Endothelial cell of umbilical vein (primary cell): ENCODE measurements around the gene PAPLN. TPM values are rescaled to one million over a fixed set of nuclear protein-coding genes. Genes with fewer than 3 reads are reported as not detected.

Source experiments
- BruUV-seq: library from RNA; stranded (reverse); fragments of 400-500 nt; replicated peaks from 2 replicates; lab custom pipeline; 2021; lab: Mats Ljungman, UMichigan
- CTCF ChIA-PET: fragments of 300-600, 350-600 bp; sonication (Branson Sonifier 250); formaldehyde crosslinking; loops from one replicate; lab custom pipeline; 2021; ENCODE audit warnings: antibody characterized with exemption, inconsistent platforms; lab: Charles Lee
- POLR2A ChIA-PET: fragments of 300-600, 350-600 bp; sonication (Branson Sonifier 250); formaldehyde crosslinking; loops from one replicate; lab custom pipeline; 2021; ENCODE audit warnings: antibody characterized with exemption, inconsistent platforms; lab: Charles Lee
- DNase-seq: peaks from one replicate; pipeline ENCODE4 v3.0.0-alpha.2; 2011; ENCODE audit warnings: low read depth, low spot score
- FAIRE-seq: peaks from 2 replicates; lab custom pipeline; 2011; peaks lifted over from hg19 to GRCh38; lab: Jason Lieb, UNC
- H2AFZ ChIP-seq: 2 replicates; pipeline ENCODE4 v1.6.0; 2012; ENCODE audit warnings: low read depth, low read length, control low read depth, inconsistent platforms
- H3K27ac ChIP-seq: 2 replicates; pipeline ENCODE4 v1.5.1; 2011; ENCODE audit warnings: low read depth, mild to moderate bottlenecking, control low read depth, low read length, moderate library complexity; ENCODE audit not compliant: insufficient read depth
- H3K27me3 ChIP-seq, 2 experiments: 2 replicates each; pipeline versions ENCODE4 v1.6.0 to v1.6.1; 2011; ENCODE audit warnings: low read length in 2 of 2, mixed read lengths in 1 of 2; ENCODE audit not compliant: control insufficient read depth in 2 of 2, insufficient read depth in 2 of 2
- H3K36me3 ChIP-seq, 2 experiments: 2 replicates in 1 of 2; 3 replicates in 1 of 2; pipeline ENCODE4 v1.5.1; 2011; ENCODE audit warnings: low read length in 2 of 2, mild to moderate bottlenecking in 1 of 2, moderate library complexity in 1 of 2; ENCODE audit not compliant: control insufficient read depth in 2 of 2, insufficient read depth in 2 of 2; ENCODE audit errors: extremely low read depth in 1 of 2
- H3K4me1 ChIP-seq: 3 replicates; pipeline ENCODE4 v1.5.1; 2011; ENCODE audit warnings: mild to moderate bottlenecking, low read length; ENCODE audit not compliant: control insufficient read depth, insufficient read depth; ENCODE audit errors: extremely low read depth
- H3K4me2 ChIP-seq: 2 replicates; pipeline ENCODE4 v1.6.1; 2011; ENCODE audit warnings: low read length, control low read depth, mixed read lengths; ENCODE audit not compliant: insufficient read depth
- H3K4me3 ChIP-seq, 3 experiments: fragments of 200-600 bp in 1 of 3; sonication (generic), shearing (Covaris generic) in 1 of 3; replicated peaks in 1 of 3; 2 replicates each; pipeline ENCODE4 v1.5.1; 2011 to 2016; ENCODE audit warnings: control low read depth in 3 of 3, low read length in 3 of 3, mild to moderate bottlenecking in 2 of 3, inconsistent platforms in 1 of 3, low read depth in 1 of 3, moderate library complexity in 1 of 3; ENCODE audit not compliant: insufficient read depth in 1 of 3
- H3K79me2 ChIP-seq: 2 replicates; pipeline ENCODE4 v1.6.0; 2012; ENCODE audit warnings: low read length, inconsistent platforms; ENCODE audit not compliant: control insufficient read depth, insufficient read depth
- H3K9ac ChIP-seq: replicated peaks from 2 replicates; pipeline ENCODE3; 2011; ENCODE audit warnings: low read length, control low read depth; ENCODE audit not compliant: insufficient read depth; ENCODE audit errors: extremely low read depth
- H3K9me1 ChIP-seq: replicated peaks from 3 replicates; pipeline ENCODE4 v1.6.0; 2011; ENCODE audit warnings: mild to moderate bottlenecking, low read length; ENCODE audit not compliant: control insufficient read depth, insufficient read depth; ENCODE audit errors: extremely low read depth
- H3K9me3 ChIP-seq: replicated peaks from 2 replicates; pipeline ENCODE4 v1.5.1; 2012; ENCODE audit warnings: low read length, inconsistent platforms; ENCODE audit not compliant: control insufficient read depth, insufficient read depth
- H4K20me1 ChIP-seq: replicated peaks from 2 replicates; pipeline ENCODE3; 2011; ENCODE audit warnings: mild to moderate bottlenecking, low read length; ENCODE audit not compliant: control insufficient read depth, insufficient read depth; ENCODE audit errors: extremely low read depth
- EZH2 ChIP-seq: IDR thresholded peaks from 2 replicates; pipeline ENCODE4 v1.6.1; 2012; ENCODE audit warnings: borderline replicate concordance, low read depth, mild to moderate bottlenecking, moderate library complexity, low read length, inconsistent platforms; ENCODE audit not compliant: severe bottlenecking
- FOS ChIP-seq: IDR thresholded peaks from 2 replicates; pipeline ENCODE4 v1.6.1; 2011; ENCODE audit warnings: mild to moderate bottlenecking, low read length, moderate library complexity, borderline replicate concordance; ENCODE audit not compliant: insufficient read depth
- GATA2 ChIP-seq: IDR thresholded peaks from 2 replicates; pipeline ENCODE4 v1.7.0; 2011; ENCODE audit warnings: low read depth, mild to moderate bottlenecking, moderate library complexity, mixed read lengths, low read length; ENCODE audit not compliant: insufficient read length, insufficient read depth
- JUN ChIP-seq: IDR thresholded peaks from 2 replicates; pipeline ENCODE4 v1.6.1; 2011; ENCODE audit warnings: borderline replicate concordance, low read depth; ENCODE audit not compliant: insufficient read length, insufficient read depth
- MAX ChIP-seq: IDR thresholded peaks from 2 replicates; pipeline ENCODE4 v1.6.1; 2011; ENCODE audit not compliant: insufficient read depth, insufficient read length
- MYC ChIP-seq: IDR thresholded peaks from one replicate; pipeline ENCODE4 v1.6.1; 2011; ENCODE audit warnings: mild to moderate bottlenecking, low read depth, low read length
- POLR2A ChIP-seq: IDR thresholded peaks from 2 replicates; pipeline ENCODE4 v1.6.1; 2012; ENCODE audit warnings: low read depth, mild to moderate bottlenecking, control low read depth, low read length
- POLR2AphosphoS5 ChIP-seq: IDR thresholded peaks from 2 replicates; pipeline ENCODE4 v1.6.1; 2012; ENCODE audit warnings: low read depth, mild to moderate bottlenecking, control low read depth, low read length, moderate library complexity; ENCODE audit not compliant: insufficient read depth
- dilution Hi-C: fragments of 300-500 bp; cut with MboI; formaldehyde crosslinking; loops from one replicate; pipeline ENCODE4 v1.15.0; 2019; ENCODE audit warnings: low sequenced_read_pairs; ENCODE audit not compliant: extremely low pct_ligation_motif_present
- intact Hi-C: fragments of 100-400 bp; cut with micrococcal nuclease; formaldehyde crosslinking; loops from one replicate; pipeline ENCODE4 v1.10.0; 2022
- polyA plus RNA-seq, 4 experiments: library from polyadenylated mRNA; depleted of rRNA in 3 of 4; stranded (reverse) in 3 of 4; unstranded in 1 of 4; fragments of >200 nt; gene quantifications; 2 replicates each; pipeline versions ENCODE4 v1.2.1 to v1.2.3, GENCODE V29; 2011 to 2012; ENCODE audit warnings: missing spikeins in 1 of 4
- total RNA-seq: library from RNA; stranded (reverse); gene quantifications from 2 replicates; pipeline ENCODE4 v1.2.3, GENCODE V29; 2021
- TF ChIP-seq, protein P1 (sequence below), 2 donors: IDR thresholded peaks; 1 replicate in 1 of 2; 2 replicates in 1 of 2; pipeline ENCODE4 v1.5.1; 2011; ENCODE audit warnings: low read length in 2 of 2, mild to moderate bottlenecking in 2 of 2, moderate library complexity in 2 of 2, control low read depth in 1 of 2, inconsistent platforms in 1 of 2, low read depth in 1 of 2; ENCODE audit not compliant: insufficient read depth in 1 of 2; ENCODE audit errors: extremely low read depth in 1 of 2

Gene PAPLN
- total and polyA plus RNA-seq, 2 donors (not counting 3 experiments of a cell fraction or from before 2014, with no cell fraction given) = 5.5 to 6.4 TPM

DNA sequence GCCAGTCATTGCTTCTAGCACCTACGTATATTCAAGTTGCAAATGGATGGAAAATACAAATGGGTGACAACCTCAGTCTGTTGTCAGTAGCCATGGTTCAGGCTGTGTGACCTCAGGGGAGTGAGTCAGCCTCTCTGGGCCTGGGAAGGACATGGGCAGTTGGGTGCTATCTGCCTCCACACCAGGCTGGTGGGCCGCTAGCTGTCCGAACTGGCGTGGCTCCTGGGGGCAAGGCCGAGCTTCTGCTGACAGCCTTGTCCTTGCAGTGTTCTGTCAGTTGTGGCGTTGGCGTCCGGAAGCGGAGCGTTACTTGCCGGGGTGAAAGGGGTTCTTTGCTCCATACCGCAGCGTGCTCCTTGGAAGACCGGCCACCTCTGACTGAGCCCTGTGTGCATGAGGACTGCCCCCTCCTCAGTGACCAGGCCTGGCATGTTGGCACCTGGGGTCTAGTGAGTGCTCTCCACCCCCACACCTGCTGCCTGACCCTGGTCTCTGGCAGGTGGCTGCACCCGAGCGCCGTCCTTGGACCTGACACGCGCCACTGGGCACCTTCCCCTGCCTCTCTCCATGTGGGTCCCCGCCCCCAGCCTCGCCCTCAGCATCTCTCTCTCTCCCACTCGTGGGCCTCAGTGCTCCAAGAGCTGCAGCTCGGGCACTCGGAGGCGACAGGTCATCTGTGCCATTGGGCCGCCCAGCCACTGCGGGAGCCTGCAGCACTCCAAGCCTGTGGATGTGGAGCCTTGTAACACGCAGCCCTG lies 17.1 kb downstream of the PAPLN start:
- dilution Hi-C loops = no loop called here
- Histone ChIP-seq H3K9me1 (no peaks in the 10 kb centered on the region), H3K9ac (no peak overlapping the region), H3K4me2 (no peak overlapping the region), H3K27ac (no peak overlapping the region), H3K4me1 (no peaks in the 10 kb centered on the region), H2AFZ (no peak overlapping the region), H3K36me3 (no peaks in the 10 kb centered on the region), H3K27me3 (no peaks in the 10 kb centered on the region), H4K20me1 (no peaks in the 10 kb centered on the region), H3K4me3 (no peak overlapping the region), H3K79me2 (no peaks in the 10 kb centered on the region), H3K9me3 (no peaks in the 10 kb centered on the region)
- FAIRE-seq (no peak), DNase-seq (no peak)
- TF ChIP-seq EZH2 (no peak), POLR2A (no peak), MYC (no peak), POLR2AphosphoS5 (no peak), GATA2 (no peak), FOS (no peak), MAX (no peak), JUN (no peak)
- TF ChIP-seq, protein P1, sequence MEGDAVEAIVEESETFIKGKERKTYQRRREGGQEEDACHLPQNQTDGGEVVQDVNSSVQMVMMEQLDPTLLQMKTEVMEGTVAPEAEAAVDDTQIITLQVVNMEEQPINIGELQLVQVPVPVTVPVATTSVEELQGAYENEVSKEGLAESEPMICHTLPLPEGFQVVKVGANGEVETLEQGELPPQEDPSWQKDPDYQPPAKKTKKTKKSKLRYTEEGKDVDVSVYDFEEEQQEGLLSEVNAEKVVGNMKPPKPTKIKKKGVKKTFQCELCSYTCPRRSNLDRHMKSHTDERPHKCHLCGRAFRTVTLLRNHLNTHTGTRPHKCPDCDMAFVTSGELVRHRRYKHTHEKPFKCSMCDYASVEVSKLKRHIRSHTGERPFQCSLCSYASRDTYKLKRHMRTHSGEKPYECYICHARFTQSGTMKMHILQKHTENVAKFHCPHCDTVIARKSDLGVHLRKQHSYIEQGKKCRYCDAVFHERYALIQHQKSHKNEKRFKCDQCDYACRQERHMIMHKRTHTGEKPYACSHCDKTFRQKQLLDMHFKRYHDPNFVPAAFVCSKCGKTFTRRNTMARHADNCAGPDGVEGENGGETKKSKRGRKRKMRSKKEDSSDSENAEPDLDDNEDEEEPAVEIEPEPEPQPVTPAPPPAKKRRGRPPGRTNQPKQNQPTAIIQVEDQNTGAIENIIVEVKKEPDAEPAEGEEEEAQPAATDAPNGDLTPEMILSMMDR (IDR thresholded peaks at IDR 0.05; ENCODE audit: extremely low read depth in 1 of 2, insufficient read depth in 1 of 2, low read depth in 1 of 2, low read length in 2 of 2) = no peak
- POLR2A ChIA-PET = no interaction called here
- no TSS peak for BruUV-seq
- CTCF ChIA-PET = no interaction called here
- intact Hi-C loops = no loop called here
